NOMO-1 (cell line): ENCODE results near the gene ZNF396.

Experiments used
- DNase-seq, 2 experiments: peaks; one replicate each; lab custom pipeline; 2025; ENCODE audit not compliant: unreplicated experiment in 2 of 2; lab: John Stamatoyannopoulos, UW

ZNF396 gene

GRCh38 chr18:35376742-35377695 lies at the start of gene ZNF396:
Gene ZNF396 (minus strand): TSS chr18:35377337. CDS start chr18:35374292, 3,045 bp downstream.
- peak; percentile 11 to 48 for DNase-seq

GRCh38 chr18:35426786-35427185 lies 49.6 kb upstream of the ZNF396 start:
- DNase-seq = no peak

- no peak for DNase-seq
These were observed 47.2 kb upstream of the ZNF396 start for GRCh38 chr18:35424356-35424755.

GRCh38 chr18:35422237-35422636 lies 45.1 kb upstream of the ZNF396 start:
- DNase-seq = no peak

- DNase-seq = no peak
These were observed 41.5 kb upstream of the ZNF396 start for GRCh38 chr18:35418610-35419009.

GRCh38 chr18:35417223-35417622 lies 40.1 kb upstream of the ZNF396 start:
- no peak for DNase-seq

- peak; percentile 14 to 76 for DNase-seq
These were observed 38.5 kb upstream of the ZNF396 start for GRCh38 chr18:35415511-35416073.

- DNase-seq = no peak
These were observed 36.0 kb upstream of the ZNF396 start for GRCh38 chr18:35413163-35413511.

- no peak for DNase-seq
These were observed 34.7 kb upstream of the ZNF396 start for GRCh38 chr18:35411625-35412351.

GRCh38 chr18:35410561-35410960 lies 33.4 kb upstream of the ZNF396 start:
- DNase-seq = no peak

- no peak for DNase-seq
These were observed 32.8 kb upstream of the ZNF396 start for GRCh38 chr18:35409911-35410310.

GRCh38 chr18:35408843-35409261 lies 31.7 kb upstream of the ZNF396 start:
- no peak for DNase-seq

GRCh38 chr18:35407871-35408481 lies 30.8 kb upstream of the ZNF396 start:
- DNase-seq = peak; percentile 52 to 79

GRCh38 chr18:35406666-35407065 lies 29.5 kb upstream of the ZNF396 start:
- no peak for DNase-seq

- no peak for DNase-seq
These were observed 20.8 kb upstream of the ZNF396 start for GRCh38 chr18:35397976-35398375.

GRCh38 chr18:35393716-35394115 lies 16.6 kb upstream of the ZNF396 start:
- no peak for DNase-seq

GRCh38 chr18:35392375-35392774 lies 15.2 kb upstream of the ZNF396 start:
- no peak for DNase-seq

GRCh38 chr18:35390951-35391700 lies 14.0 kb upstream of the ZNF396 start:
- peak in 1 of 2 experiments; percentile 14 for DNase-seq

GRCh38 chr18:35389095-35389618 lies 12.0 kb upstream of the ZNF396 start:
- no peak for DNase-seq

GRCh38 chr18:35387152-35387571 lies 10.0 kb upstream of the ZNF396 start:
- DNase-seq = no peak
